ENCODE measurements around the gene HSPA4.

HSPA4 gene

DNA sequence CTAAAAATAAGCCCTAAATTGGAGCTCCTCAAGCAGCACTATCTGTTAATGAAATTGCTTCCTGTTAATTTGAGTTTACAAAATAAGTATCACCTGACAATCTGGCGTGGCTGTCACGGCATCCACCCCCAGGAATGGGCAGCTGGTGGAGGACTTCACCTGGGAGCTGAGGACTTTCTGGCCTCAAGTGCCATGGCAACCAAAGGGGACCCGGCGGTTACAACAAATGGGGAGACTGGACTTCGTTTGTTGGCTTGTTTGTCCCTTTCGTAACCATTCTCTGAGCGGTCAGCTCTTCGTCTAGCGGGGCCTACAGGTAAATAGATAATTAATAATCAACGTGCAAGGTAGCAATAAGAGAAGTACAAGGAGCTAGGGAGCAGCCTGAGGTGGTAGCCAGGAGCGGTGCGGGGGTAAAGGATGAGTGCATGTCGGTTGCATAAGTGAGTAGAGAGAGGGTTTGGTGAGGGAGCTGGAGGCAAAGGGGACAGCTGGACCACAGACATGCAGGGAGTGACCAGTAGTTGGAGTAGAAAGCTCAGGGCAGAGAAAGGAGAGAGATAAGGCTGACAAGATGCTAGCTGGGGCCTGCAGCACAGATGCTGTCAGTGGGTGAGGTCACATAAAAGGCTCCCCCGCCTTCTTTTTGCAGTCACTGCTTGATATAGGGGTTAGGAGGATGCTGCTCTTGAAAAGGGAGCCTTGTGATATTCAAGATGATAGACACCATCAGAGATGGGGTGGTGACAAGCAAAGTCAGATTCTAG, 62.5 kb downstream of the HSPA4 start:
- Histone ChIP-seq H3K27me3 (replicated peaks) (no peaks in the 10 kb centered on the region), H3K27ac (no peak overlapping the region), H3K4me3 (ENCODE audit: low read depth, low read length) (no peak overlapping the region), H3K36me3 (replicated peaks) (no peaks in the 10 kb centered on the region)
- no peak for DNase-seq
- in situ Hi-C loops (cut with HindIII; ENCODE audit: low pct_ligation_motif_present, low sequenced_read_pairs): loop anchor here (25.0 kb wide), 1 partner anchor 173 kb away; no protein-coding TSS in a partner anchor
- TF ChIP-seq CTCF (IDR thresholded peaks at IDR 0.05; ENCODE audit: low read depth, low read length, missing control alignments): no peak

DNA sequence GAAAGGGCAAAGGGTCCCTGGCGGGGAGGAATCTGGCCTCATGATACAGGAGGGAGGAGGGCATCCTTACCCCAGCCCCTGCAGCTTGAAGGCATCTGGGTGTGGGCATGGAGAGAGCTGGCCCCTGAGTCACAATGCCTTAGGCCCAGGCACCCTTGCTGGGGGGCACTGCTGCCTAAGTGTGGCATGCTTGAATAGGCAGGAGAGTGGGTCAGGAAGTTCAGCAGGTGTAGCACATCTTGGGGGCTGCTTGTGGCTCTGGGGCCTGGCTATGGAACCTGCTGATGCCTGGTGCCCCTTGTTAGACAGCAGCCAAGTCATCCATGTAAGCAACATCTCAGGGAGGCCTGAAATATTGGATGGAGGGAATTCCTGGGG, 63.1 kb downstream of the HSPA4 start:
- H3K4me3 ChIP-seq (ENCODE audit: low read depth, low read length): no peak overlapping the region
- no peak for DNase-seq
- H3K27me3 ChIP-seq (replicated peaks): no peaks in the 10 kb centered on the region
- TF ChIP-seq CTCF (IDR thresholded peaks at IDR 0.05; ENCODE audit: low read depth, low read length, missing control alignments): no peak
- no peaks in the 10 kb centered on the region for H3K36me3 ChIP-seq (replicated peaks)
- H3K27ac ChIP-seq: no peak overlapping the region
- in situ Hi-C loops (cut with HindIII; ENCODE audit: low pct_ligation_motif_present, low sequenced_read_pairs): loop anchor here (25.0 kb wide), 1 partner anchor 172 kb away; no protein-coding TSS in a partner anchor

DNA sequence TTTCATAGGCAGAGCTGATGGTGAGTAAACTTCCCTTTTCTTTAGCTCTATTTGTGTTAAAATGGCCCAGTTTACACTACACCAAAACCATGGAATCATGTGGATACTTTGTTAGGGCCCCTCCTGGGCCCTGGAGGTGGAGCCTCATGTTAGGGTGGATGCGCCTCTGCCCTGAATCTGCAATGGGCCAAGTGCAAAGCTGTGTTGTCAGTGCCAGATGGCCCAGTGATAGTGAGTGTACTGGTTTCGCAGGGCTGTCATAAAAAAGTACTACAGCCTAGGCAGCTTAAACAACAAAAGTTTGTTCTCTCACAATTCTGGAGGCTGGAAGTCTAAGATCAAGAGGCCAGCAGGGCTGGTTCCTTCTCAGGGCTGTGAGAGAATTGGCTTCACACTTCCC, 64.8 kb downstream of the HSPA4 start:
- no peak overlapping the region for H3K4me3 ChIP-seq (ENCODE audit: low read depth, low read length)
- no peaks in the 10 kb centered on the region for H3K27me3 ChIP-seq (replicated peaks)
- in situ Hi-C loops (cut with HindIII; ENCODE audit: low pct_ligation_motif_present, low sequenced_read_pairs): loop anchor here (25.0 kb wide), 1 partner anchor 171 kb away; no protein-coding TSS in a partner anchor
- H3K27ac ChIP-seq: no peak overlapping the region
- TF ChIP-seq CTCF (IDR thresholded peaks at IDR 0.05; ENCODE audit: low read depth, low read length, missing control alignments): no peak
- H3K36me3 ChIP-seq (replicated peaks): no peaks in the 10 kb centered on the region
- DNase-seq: no peak

GRCh38 chr5:133117166-133117911, 65.5 kb downstream of the HSPA4 start:
- TF ChIP-seq CTCF (IDR thresholded peaks at IDR 0.05; ENCODE audit: low read depth, low read length, missing control alignments): no peak
- H3K4me3 ChIP-seq (ENCODE audit: low read depth, low read length): no peak overlapping the region
- DNase-seq: no peak
- H3K36me3 ChIP-seq (replicated peaks): no peaks in the 10 kb centered on the region
- no peak overlapping the region for H3K27ac ChIP-seq
- in situ Hi-C loops (cut with HindIII; ENCODE audit: low pct_ligation_motif_present, low sequenced_read_pairs): loop anchor here (25.0 kb wide), 1 partner anchor 170 kb away; no protein-coding TSS in a partner anchor
- no peaks in the 10 kb centered on the region for H3K27me3 ChIP-seq (replicated peaks)

DNA sequence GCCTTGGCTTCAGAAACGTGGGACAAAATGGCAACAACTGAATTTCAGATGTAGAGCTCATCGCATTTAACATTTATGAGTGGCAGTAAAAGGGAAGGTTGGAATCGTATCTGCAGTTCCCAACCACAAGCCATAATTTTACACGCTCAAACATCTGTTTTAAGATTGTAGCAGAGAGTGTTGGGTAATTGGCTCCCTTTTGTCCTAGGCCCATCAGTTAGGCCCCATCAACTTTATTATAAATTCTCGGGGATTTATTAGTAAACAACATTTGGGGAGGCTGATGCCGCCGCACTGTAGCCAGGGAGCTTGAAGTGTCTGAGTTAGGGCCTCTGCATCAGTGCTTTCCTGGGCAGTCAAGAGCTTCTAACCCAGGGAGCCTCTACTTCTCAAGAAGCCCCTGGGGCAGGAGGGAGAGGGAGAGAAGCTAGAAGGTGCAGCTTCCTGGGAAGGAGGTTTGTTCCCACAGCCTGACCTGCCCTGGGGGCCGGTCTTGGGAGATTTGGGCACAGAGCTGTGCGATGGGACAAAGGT, 66.2 kb downstream of the HSPA4 start:
- Histone ChIP-seq H3K27ac (no peak overlapping the region), H3K4me3 (ENCODE audit: low read depth, low read length) (no peak overlapping the region), H3K27me3 (replicated peaks) (no peaks in the 10 kb centered on the region), H3K36me3 (replicated peaks) (no peaks in the 10 kb centered on the region)
- in situ Hi-C loops (cut with HindIII; ENCODE audit: low pct_ligation_motif_present, low sequenced_read_pairs): loop anchor here (25.0 kb wide), 1 partner anchor 169 kb away; no protein-coding TSS in a partner anchor
- DNase-seq: no peak
- no peak for TF ChIP-seq CTCF (IDR thresholded peaks at IDR 0.05; ENCODE audit: low read depth, low read length, missing control alignments)
